GM23338 (cell line): ENCODE results near the gene EVI5. TPM values are rescaled to one million over a fixed set of nuclear protein-coding genes. Genes with fewer than 3 reads are reported as not detected.

Source experiments
- ATAC-seq: fragments of 200-7000 bp; cut with Tn5 transposase; 3 replicates; pipeline ENCODE4 v1.9.1; 2020
- DNase-seq: peaks from one replicate; pipeline ENCODE4 v3.0.0-alpha.2; 2015; ENCODE audit warnings: low spot score
- H2AFZ ChIP-seq: fragments of 200-600 bp; sonication (generic); 2 replicates; pipeline ENCODE4 v1.8.0; 2016; ENCODE audit warnings: antibody characterized with exemption, mild to moderate bottlenecking, moderate library complexity
- H3F3A ChIP-seq: fragments of 200-600 bp; sonication (generic); replicated peaks from 2 replicates; pipeline ENCODE4 v1.8.0; 2017; ENCODE audit warnings: antibody characterized with exemption, mixed run types, low read depth
- H3K27ac ChIP-seq: fragments of 200-600 bp; sonication (generic); 2 replicates; pipeline ENCODE4 v1.6.1; 2016; ENCODE audit warnings: low read depth
- H3K27me3 ChIP-seq: fragments of 200-600 bp; sonication (generic); 2 replicates; pipeline ENCODE4 v1.8.0; 2016; ENCODE audit warnings: mild to moderate bottlenecking, mixed run types, moderate library complexity; ENCODE audit not compliant: insufficient read depth
- H3K36me3 ChIP-seq: fragments of 200-600 bp; sonication (generic); 2 replicates; pipeline ENCODE4 v1.8.0; 2016; ENCODE audit warnings: mild to moderate bottlenecking; ENCODE audit not compliant: insufficient read depth
- H3K4me1 ChIP-seq: fragments of 200-600 bp; sonication (generic); 2 replicates; pipeline ENCODE4 v1.8.0; 2016; ENCODE audit warnings: mild to moderate bottlenecking, moderate library complexity; ENCODE audit not compliant: insufficient read depth
- H3K4me2 ChIP-seq: fragments of 200-600 bp; sonication (generic); 2 replicates; pipeline ENCODE4 v1.7.1; 2017; ENCODE audit warnings: mixed run types
- H3K4me3 ChIP-seq: fragments of 200-600 bp; sonication (generic); 2 replicates; pipeline ENCODE4 v1.6.1; 2016; ENCODE audit warnings: mixed run types
- H3K79me2 ChIP-seq: fragments of 200-600 bp; sonication (generic); replicated peaks from 2 replicates; pipeline ENCODE4 v1.8.0; 2017; ENCODE audit warnings: mild to moderate bottlenecking; ENCODE audit not compliant: insufficient read depth
- H3K9me2 ChIP-seq: fragments of 200-600 bp; sonication (generic); 2 replicates; pipeline ENCODE4 v1.8.0; 2017; ENCODE audit not compliant: insufficient read depth
- H4K20me1 ChIP-seq: fragments of 200-600 bp; sonication (generic); replicated peaks from 2 replicates; pipeline ENCODE4 v1.8.0; 2017; ENCODE audit warnings: mild to moderate bottlenecking; ENCODE audit not compliant: insufficient read depth
- H3K27ac Mint-ChIP-seq: 2 replicates; pipeline ENCODE4 v1.8.0; 2020; ENCODE audit warnings: inconsistent platforms, mild to moderate bottlenecking, moderate library complexity, mixed read lengths
- H3K27me3 Mint-ChIP-seq: 3 replicates; pipeline ENCODE4 v1.8.0; 2022; ENCODE audit warnings: low read depth, mild to moderate bottlenecking, moderate library complexity, mixed read lengths, inconsistent platforms; ENCODE audit not compliant: insufficient read depth, poor library complexity
- H3K36me3 Mint-ChIP-seq: 3 replicates; pipeline ENCODE4 v1.8.0; 2021; ENCODE audit warnings: low read depth, mild to moderate bottlenecking, inconsistent platforms, moderate library complexity, mixed read lengths
- H3K4me1 Mint-ChIP-seq: 3 replicates; pipeline ENCODE4 v1.8.0; 2020; ENCODE audit warnings: mild to moderate bottlenecking, inconsistent platforms, mixed read lengths
- H3K4me3 Mint-ChIP-seq: 3 replicates; pipeline ENCODE4 v1.8.0; 2021; ENCODE audit warnings: moderate library complexity, mild to moderate bottlenecking, inconsistent platforms, mixed read lengths
- H3K9me3 Mint-ChIP-seq: 3 replicates; pipeline ENCODE4 v1.8.0; 2020; ENCODE audit warnings: moderate library complexity, mild to moderate bottlenecking, inconsistent platforms, mixed read lengths
- CREB1 ChIP-seq: fragments of 250-450 bp; sonication (Bioruptor Pico); IDR thresholded peaks from 2 replicates; pipeline ENCODE4 v1.5.0; 2020; ENCODE audit warnings: low read depth, mild to moderate bottlenecking, moderate library complexity
- ETS1 ChIP-seq: IDR thresholded peaks from 2 replicates; pipeline ENCODE4 v1.6.1; 2016; ENCODE audit warnings: antibody characterized with exemption
- EZH2phosphoT487 ChIP-seq: fragments of 200-600 bp; sonication (generic); IDR thresholded peaks from one replicate; pipeline ENCODE4 v1.8.1; 2018; ENCODE audit warnings: antibody characterized with exemption; ENCODE audit not compliant: unreplicated experiment
- JUNB ChIP-seq: IDR thresholded peaks from one replicate; pipeline ENCODE4 v1.6.1; 2016; ENCODE audit warnings: antibody characterized with exemption; ENCODE audit not compliant: unreplicated experiment
- NANOG ChIP-seq: IDR thresholded peaks from 2 replicates; pipeline ENCODE4 v1.6.1; 2016; ENCODE audit warnings: antibody characterized with exemption, borderline replicate concordance
- STAT1 ChIP-seq: IDR thresholded peaks from one replicate; pipeline ENCODE4 v1.6.1; 2016; ENCODE audit warnings: antibody characterized with exemption; ENCODE audit not compliant: unreplicated experiment
- ZNF114 ChIP-seq: fragments of 250-450 bp; sonication (Bioruptor Pico); IDR thresholded peaks from 2 replicates; pipeline ENCODE4 v1.5.0; 2020; ENCODE audit warnings: mild to moderate bottlenecking, moderate library complexity
- ZNF331 ChIP-seq: fragments of 250-450 bp; sonication (Bioruptor Pico); IDR thresholded peaks from 2 replicates; pipeline ENCODE4 v1.5.0; 2020; ENCODE audit warnings: low read depth, mild to moderate bottlenecking, moderate library complexity
- ZNF462 ChIP-seq: fragments of 250-450 bp; sonication (Bioruptor Pico); IDR thresholded peaks from 2 replicates; pipeline ENCODE4 v1.5.0; 2020; ENCODE audit warnings: mild to moderate bottlenecking, moderate library complexity
- polyA plus RNA-seq: library from polyadenylated mRNA; unstranded; fragments of >200 nt; fragmentation: Nextera tagmentation; extraction: Ambion mirVana; gene quantifications from 2 replicates; pipeline ENCODE4 v1.2.1, GENCODE V29; 2016
- total RNA-seq: library from RNA; depleted of rRNA; stranded (reverse); fragments of >200 nt; shearing (Covaris generic); gene quantifications from 2 replicates; pipeline ENCODE4 v1.2.3, GENCODE V29; 2014

EVI5 gene
- total and polyA plus RNA-seq, 2 experiments from 2014 or later: 15.6 to 24.8 TPM

- H3K4me3 Mint-ChIP-seq: no peak overlapping the region
- Histone ChIP-seq H3K36me3 (no peaks in the 10 kb centered on the region), H2AFZ (no peak overlapping the region), H3K9me2 (no peaks in the 10 kb centered on the region), H3K4me3 (no peak overlapping the region), H3K79me2 (no peaks in the 10 kb centered on the region), H3F3A (no peaks in the 10 kb centered on the region), H3K27ac (no peak overlapping the region), H3K27me3 (no peaks in the 10 kb centered on the region), H3K4me2 (no peak overlapping the region), H3K4me1 (no peaks in the 10 kb centered on the region), H4K20me1 (no peaks in the 10 kb centered on the region)
- no peaks in the 10 kb centered on the region for H3K36me3 Mint-ChIP-seq
- no peak overlapping the region for H3K27ac Mint-ChIP-seq
- H3K9me3 Mint-ChIP-seq: no peaks in the 10 kb centered on the region
- H3K27me3 Mint-ChIP-seq: peaks cover 3% of the 10 kb centered on the region
- H3K4me1 Mint-ChIP-seq: no peaks in the 10 kb centered on the region
- TF ChIP-seq NANOG: no peak
- TF ChIP-seq EZH2phosphoT487: no peak
- no peak for TF ChIP-seq ETS1
- no peak for TF ChIP-seq CREB1 (CRISPR knock-in tag)
- no peak for TF ChIP-seq JUNB
- TF ChIP-seq STAT1: no peak
- DNase-seq: no peak
- ATAC-seq: no peak; the same call in 1 of the 3 replicates
Observed at GRCh38 chr1:92503043-92503925, 281.6 kb downstream of the EVI5 start.

GRCh38 chr1:92502247-92502646, 282.7 kb downstream of the EVI5 start:
- no peak overlapping the region for H3K4me3 Mint-ChIP-seq
- no peaks in the 10 kb centered on the region for H3K4me1 ChIP-seq
- no peaks in the 10 kb centered on the region for H4K20me1 ChIP-seq
- no peaks in the 10 kb centered on the region for H3K36me3 Mint-ChIP-seq
- H3K36me3 ChIP-seq: no peaks in the 10 kb centered on the region
- no peak overlapping the region for H3K4me2 ChIP-seq
- H2AFZ ChIP-seq: no peak overlapping the region
- H3K27ac ChIP-seq: no peak overlapping the region
- H3K27me3 ChIP-seq: no peaks in the 10 kb centered on the region
- no peaks in the 10 kb centered on the region for H3K9me3 Mint-ChIP-seq
- no peaks in the 10 kb centered on the region for H3K4me1 Mint-ChIP-seq
- no peaks in the 10 kb centered on the region for H3F3A ChIP-seq
- H3K9me2 ChIP-seq: no peaks in the 10 kb centered on the region
- ATAC-seq: no peak
- no peak overlapping the region for H3K4me3 ChIP-seq
- no peak overlapping the region for H3K27ac Mint-ChIP-seq
- H3K79me2 ChIP-seq: no peaks in the 10 kb centered on the region
- H3K27me3 Mint-ChIP-seq: peaks cover 3% of the 10 kb centered on the region
- no peak for DNase-seq
- TF ChIP-seq NANOG (no peak), ZNF114 (CRISPR knock-in tag) (no peak), JUNB (no peak), ZNF462 (CRISPR knock-in tag) (no peak), ZNF331 (CRISPR knock-in tag) (no peak), ETS1 (no peak)
